Skeletal muscle tissue (tissue), 4 donors: ENCODE data around the gene EAF1. TPM values are rescaled to one million over a fixed set of nuclear protein-coding genes. Genes with fewer than 3 reads are reported as not detected.

ENCODE experiments used
- H3K27ac ChIP-seq: one replicate; pipeline ENCODE4 v1.7.0; 2013; ENCODE audit warnings: mild to moderate bottlenecking, low read depth, low read length, inconsistent platforms
- H3K27me3 ChIP-seq, 3 donors: one replicate each; pipeline ENCODE4 v1.7.0; 2013; ENCODE audit warnings: low read length in 3 of 3; ENCODE audit not compliant: control insufficient read depth in 3 of 3, insufficient read depth in 3 of 3
- H3K36me3 ChIP-seq, 3 donors: one replicate each; pipeline ENCODE4 v1.7.0; 2013; ENCODE audit warnings: low read length in 3 of 3; ENCODE audit not compliant: control insufficient read depth in 3 of 3, insufficient read depth in 3 of 3
- H3K4me1 ChIP-seq, 3 donors: one replicate each; pipeline ENCODE4 v1.7.0; 2013; ENCODE audit warnings: low read length in 3 of 3, mild to moderate bottlenecking in 3 of 3; ENCODE audit not compliant: control insufficient read depth in 3 of 3, insufficient read depth in 3 of 3
- H3K4me3 ChIP-seq, 3 donors: one replicate each; pipeline ENCODE4 v1.7.0; 2013; ENCODE audit warnings: low read length in 3 of 3
- H3K9ac ChIP-seq, 3 donors: one replicate each; pipeline ENCODE4 v1.7.0; 2013; ENCODE audit warnings: low read length in 3 of 3, mild to moderate bottlenecking in 3 of 3, moderate library complexity in 2 of 3, low read depth in 1 of 3
- H3K9me3 ChIP-seq, 3 donors: one replicate each; pipeline ENCODE4 v1.7.0; 2013; ENCODE audit warnings: low read length in 3 of 3; ENCODE audit not compliant: control insufficient read depth in 3 of 3
- total RNA-seq: library from RNA; depleted of rRNA; stranded (reverse); fragments of >200 nt; gene quantifications from one replicate; pipeline ENCODE4 v1.2.3, GENCODE V29; 2014
- donor health status: Osteomylitis.

EAF1 gene
- total RNA-seq, 1 donor from 2014 or later, result 7.3 TPM

DNA sequence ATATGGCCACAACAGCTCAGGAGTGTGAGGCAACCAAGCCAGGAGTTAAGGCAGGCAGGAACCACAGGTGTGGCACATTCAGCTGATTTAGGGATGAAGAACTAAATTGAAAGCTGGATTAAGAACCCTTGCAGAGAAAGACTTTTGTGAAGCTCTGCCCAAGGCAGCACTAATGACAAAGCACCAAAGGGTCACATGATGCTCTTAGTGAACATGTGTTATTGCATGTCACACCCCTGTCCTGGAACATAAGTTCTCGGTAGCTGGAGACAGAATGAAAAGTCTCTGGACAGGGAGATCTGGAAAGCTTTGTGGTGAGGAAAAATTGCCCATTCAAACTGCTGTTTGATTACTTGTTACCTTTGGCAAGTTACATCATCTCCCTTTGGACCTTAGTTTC is 3.2 kb downstream of the EAF1 start:
- Histone ChIP-seq H3K9ac (no peak overlapping the region), H3K36me3 (peaks cover 16 to 38% (median 34%) of the 10 kb centered on the region in 3 donors), H3K4me3 (no peak overlapping the region), H3K9me3 (no peaks in the 10 kb centered on the region), H3K27me3 (no peaks in the 10 kb centered on the region), H3K27ac (no peak overlapping the region), H3K4me1 (peaks cover 18 to 27% (median 24%) of the 10 kb centered on the region in 3 donors)

DNA sequence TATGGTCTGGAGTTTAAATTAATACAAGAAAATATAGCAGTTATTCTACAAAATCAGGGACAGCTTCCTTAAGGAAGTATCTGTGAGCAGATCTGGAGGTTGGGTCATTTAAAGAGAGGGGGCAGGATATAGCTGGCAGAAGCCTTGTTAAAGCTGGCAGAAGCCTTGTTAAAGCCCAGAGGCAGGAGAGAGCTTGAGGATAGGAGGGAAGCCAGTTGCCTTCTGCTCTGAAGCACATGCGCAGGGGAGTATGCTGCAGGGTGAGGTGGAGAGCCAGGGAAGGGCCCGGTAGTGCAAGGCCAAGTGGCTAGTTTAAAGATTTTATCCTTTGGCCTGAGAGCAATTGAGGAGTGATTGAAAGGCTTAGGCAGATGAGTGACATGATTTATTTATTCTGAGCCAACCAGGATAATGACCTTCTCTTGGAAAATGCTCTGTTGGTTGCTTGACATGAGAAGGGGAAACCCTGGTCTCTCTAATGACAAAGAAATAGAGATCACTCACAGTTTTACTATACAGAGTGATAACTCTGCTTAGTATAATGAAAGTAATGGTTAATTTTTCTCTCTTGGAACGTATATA is 3.9 kb downstream of the EAF1 start:
- peaks cover 17 to 44% (median 41%) of the 10 kb centered on the region in 3 donors for H3K36me3 ChIP-seq
- H3K27ac ChIP-seq, result no peak overlapping the region
- H3K4me3 ChIP-seq, result no peak overlapping the region
- H3K27me3 ChIP-seq, result no peaks in the 10 kb centered on the region
- peaks cover 16 to 20% (median 19%) of the 10 kb centered on the region in 3 donors for H3K4me1 ChIP-seq
- no peaks in the 10 kb centered on the region for H3K9me3 ChIP-seq
- H3K9ac ChIP-seq, result no peak overlapping the region

DNA sequence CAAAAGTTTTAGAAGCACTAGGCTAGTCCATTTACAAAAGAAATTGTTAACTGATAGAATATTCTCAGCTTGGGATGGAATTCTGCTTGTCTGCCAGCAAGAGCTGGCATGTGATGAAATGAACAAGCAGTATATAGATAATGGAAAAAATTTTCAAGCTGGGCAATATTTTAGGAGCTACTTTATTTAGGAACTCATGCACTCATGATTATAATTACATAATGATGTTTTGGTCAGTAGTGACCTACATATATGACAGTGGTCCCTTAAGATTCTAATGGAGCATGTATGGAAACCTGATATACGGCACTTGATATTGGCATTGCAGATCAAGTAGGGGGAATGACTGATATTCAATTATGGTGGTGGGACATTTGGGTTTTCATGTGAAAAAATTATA is 6.1 kb downstream of the EAF1 start:
- peaks cover 23 to 58% (median 55%) of the 10 kb centered on the region in 3 donors for H3K36me3 ChIP-seq
- H3K9me3 ChIP-seq, result no peaks in the 10 kb centered on the region
- H3K27ac ChIP-seq, result no peak overlapping the region
- no peak overlapping the region for H3K4me3 ChIP-seq
- peaks cover 4 to 7% (median 6%) of the 10 kb centered on the region in 3 donors for H3K4me1 ChIP-seq
- no peaks in the 10 kb centered on the region for H3K27me3 ChIP-seq
- no peak overlapping the region for H3K9ac ChIP-seq

DNA sequence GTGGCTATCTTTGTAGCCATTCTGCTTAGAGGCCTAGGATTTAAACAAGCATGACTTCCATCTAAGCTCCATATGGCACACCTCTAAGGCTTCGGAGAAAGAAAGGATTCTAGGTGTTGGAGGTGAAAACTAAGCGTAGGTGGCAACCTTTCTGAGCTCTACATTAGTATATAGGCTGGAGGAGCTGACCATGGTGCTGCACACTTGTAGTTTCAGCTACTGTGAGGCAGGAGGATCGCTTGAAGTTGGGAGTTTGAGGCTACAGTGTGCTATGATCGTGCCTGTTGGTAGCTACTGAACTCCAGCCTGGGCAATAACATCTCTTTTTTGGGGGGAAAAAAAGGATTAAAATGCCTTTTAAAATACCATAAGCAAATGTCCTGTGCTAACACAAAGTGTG is 7.4 kb downstream of the EAF1 start:
- no peak overlapping the region for H3K4me3 ChIP-seq
- H3K9ac ChIP-seq, result no peak overlapping the region
- no peak overlapping the region for H3K27ac ChIP-seq
- peaks cover 28 to 70% (median 67%) of the 10 kb centered on the region in 3 donors for H3K36me3 ChIP-seq
- no peaks in the 10 kb centered on the region for H3K9me3 ChIP-seq
- no peaks in the 10 kb centered on the region for H3K4me1 ChIP-seq
- no peaks in the 10 kb centered on the region for H3K27me3 ChIP-seq

DNA sequence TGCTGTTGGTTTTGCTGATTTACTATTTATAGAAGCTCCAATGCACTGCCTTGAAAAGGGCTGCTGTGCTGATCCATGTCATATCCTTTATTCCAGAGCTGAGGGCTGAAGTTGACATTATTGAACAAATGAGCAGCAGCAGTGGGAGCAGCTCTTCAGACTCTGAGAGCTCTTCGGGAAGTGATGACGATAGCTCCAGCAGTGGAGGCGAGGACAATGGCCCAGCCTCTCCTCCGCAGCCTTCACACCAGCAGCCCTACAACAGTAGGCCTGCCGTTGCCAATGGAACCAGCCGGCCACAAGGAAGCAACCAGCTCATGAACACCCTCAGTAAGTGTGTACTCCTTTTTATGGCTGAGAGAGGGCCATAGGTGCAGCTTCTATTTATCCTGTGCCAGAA is 8.8 kb downstream of the EAF1 start:
- H3K27me3 ChIP-seq, result no peaks in the 10 kb centered on the region
- H3K27ac ChIP-seq, result no peak overlapping the region
- H3K9ac ChIP-seq, result no peak overlapping the region
- peaks cover 0 to 3% (median 0%) of the 10 kb centered on the region in 3 donors for H3K4me1 ChIP-seq
- no peak overlapping the region for H3K4me3 ChIP-seq
- peaks cover 38 to 81% (median 78%) of the 10 kb centered on the region in 3 donors for H3K36me3 ChIP-seq
- no peaks in the 10 kb centered on the region for H3K9me3 ChIP-seq

DNA sequence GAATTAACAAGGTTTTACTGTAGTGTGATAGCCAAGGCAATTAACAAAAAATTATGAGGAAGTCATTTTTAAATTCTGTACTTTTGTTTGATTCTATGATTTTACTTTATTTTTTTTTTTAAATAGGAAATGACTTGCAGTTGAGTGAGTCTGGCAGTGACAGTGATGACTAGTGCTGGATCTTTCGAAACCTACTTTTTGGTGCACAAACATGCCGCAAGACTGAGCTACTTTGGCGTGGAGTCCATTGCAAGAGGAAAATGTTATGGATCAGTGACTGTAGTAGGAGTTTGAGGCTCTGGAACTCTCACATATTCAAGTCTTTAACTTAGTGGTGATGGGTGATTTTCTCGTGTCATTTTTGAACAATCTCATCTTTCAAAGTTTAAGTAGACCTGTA is 11.6 kb downstream of the EAF1 start:
- Histone ChIP-seq H3K4me3 (no peak overlapping the region), H3K36me3 (peaks cover 39 to 81% (median 67%) of the 10 kb centered on the region in 3 donors), H3K9ac (no peak overlapping the region), H3K9me3 (no peaks in the 10 kb centered on the region), H3K27me3 (no peaks in the 10 kb centered on the region), H3K4me1 (peaks cover 0 to 3% (median 0%) of the 10 kb centered on the region in 3 donors), H3K27ac (no peak overlapping the region)

DNA sequence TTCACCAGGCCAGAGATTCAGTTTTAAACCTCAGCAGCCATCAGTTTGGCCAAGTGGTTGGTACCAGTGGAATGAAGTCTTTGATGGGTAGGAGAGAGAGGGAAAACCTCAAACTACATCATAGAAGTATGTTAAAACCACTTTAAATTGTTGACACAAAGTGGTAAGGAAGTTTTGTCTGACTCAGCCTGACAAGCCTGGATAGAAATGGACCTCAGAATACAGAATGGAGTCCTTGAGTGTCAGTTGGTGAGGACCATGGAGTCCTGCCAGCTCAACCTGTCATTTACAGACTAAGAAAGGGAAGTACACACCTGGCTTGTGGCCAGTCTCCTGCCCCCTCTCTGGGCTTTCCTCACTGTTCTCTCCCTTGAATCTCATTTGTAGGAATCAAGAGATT is 12.1 kb downstream of the EAF1 start:
- Histone ChIP-seq H3K4me3 (no peak overlapping the region), H3K9ac (no peak overlapping the region), H3K9me3 (no peaks in the 10 kb centered on the region), H3K27ac (no peak overlapping the region), H3K36me3 (peaks cover 36 to 79% (median 63%) of the 10 kb centered on the region in 3 donors), H3K4me1 (peaks cover 0 to 3% (median 0%) of the 10 kb centered on the region in 3 donors), H3K27me3 (no peaks in the 10 kb centered on the region)

DNA sequence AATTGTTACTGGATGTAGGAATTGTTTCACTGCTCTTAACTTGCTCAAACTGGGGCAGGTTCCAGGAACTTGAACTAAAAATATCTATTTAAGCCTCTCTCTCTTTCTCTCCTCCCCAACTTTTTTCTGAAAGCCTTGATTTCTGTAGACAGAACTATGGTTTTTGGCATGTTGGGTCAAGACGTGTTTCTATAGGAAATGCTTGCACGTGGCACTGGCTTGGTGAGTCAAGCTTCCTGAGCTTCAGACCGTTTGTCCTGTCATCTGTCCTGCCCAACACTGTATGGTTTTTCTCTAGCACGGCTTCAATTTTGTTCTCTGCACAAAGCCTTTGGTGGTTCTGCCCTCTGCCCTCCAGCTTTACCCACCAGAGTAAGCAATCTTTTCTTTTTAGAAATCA is 13.5 kb downstream of the EAF1 start:
- Histone ChIP-seq H3K27me3 (no peaks in the 10 kb centered on the region), H3K9me3 (no peaks in the 10 kb centered on the region), H3K9ac (peak overlapping the region in 1 of 3 donors; percentile 34), H3K27ac (no peak overlapping the region), H3K4me1 (peaks cover 0 to 3% (median 0%) of the 10 kb centered on the region in 3 donors), H3K4me3 (no peak overlapping the region), H3K36me3 (peaks cover 30 to 71% (median 50%) of the 10 kb centered on the region in 3 donors)

DNA sequence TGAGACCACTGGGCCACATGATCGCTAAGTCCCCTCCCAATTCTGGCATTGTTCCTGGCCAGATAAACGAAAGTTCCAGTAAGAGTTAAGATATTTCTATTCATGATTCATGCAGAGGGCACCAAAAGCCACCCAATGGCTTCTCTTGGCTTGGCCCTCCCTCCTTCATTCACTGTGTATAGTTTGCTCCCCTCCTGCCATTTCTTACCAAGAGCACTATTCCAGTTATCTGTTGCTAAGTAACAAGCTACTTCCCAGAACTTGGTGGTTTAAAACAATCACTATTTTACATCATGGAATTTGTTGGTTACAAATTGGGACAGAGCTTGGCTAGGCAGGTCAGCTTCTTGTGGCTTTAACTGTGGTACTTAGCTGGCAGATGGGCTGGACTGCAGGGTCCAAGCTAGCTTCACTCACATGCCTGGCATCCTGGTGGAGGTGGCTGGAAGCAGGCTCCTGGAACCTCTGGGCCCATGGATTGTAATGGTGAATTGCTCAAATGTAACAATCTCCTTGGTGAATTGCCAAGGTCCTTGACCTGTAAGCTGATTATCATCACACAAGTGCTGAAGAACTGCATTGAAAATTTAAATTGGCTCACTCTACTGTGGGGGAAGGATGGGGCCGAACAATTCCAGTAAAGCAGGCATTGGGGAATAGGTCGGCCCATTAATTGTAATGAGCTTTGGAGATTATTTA is 16.6 kb downstream of the EAF1 start:
- Histone ChIP-seq H3K27ac (peak overlapping the region; percentile 42), H3K4me1 (peaks cover 0 to 3% (median 0%) of the 10 kb centered on the region in 3 donors), H3K9ac (no peak overlapping the region), H3K4me3 (no peak overlapping the region), H3K9me3 (no peaks in the 10 kb centered on the region), H3K27me3 (no peaks in the 10 kb centered on the region), H3K36me3 (peaks cover 22 to 51% (median 30%) of the 10 kb centered on the region in 3 donors)

DNA sequence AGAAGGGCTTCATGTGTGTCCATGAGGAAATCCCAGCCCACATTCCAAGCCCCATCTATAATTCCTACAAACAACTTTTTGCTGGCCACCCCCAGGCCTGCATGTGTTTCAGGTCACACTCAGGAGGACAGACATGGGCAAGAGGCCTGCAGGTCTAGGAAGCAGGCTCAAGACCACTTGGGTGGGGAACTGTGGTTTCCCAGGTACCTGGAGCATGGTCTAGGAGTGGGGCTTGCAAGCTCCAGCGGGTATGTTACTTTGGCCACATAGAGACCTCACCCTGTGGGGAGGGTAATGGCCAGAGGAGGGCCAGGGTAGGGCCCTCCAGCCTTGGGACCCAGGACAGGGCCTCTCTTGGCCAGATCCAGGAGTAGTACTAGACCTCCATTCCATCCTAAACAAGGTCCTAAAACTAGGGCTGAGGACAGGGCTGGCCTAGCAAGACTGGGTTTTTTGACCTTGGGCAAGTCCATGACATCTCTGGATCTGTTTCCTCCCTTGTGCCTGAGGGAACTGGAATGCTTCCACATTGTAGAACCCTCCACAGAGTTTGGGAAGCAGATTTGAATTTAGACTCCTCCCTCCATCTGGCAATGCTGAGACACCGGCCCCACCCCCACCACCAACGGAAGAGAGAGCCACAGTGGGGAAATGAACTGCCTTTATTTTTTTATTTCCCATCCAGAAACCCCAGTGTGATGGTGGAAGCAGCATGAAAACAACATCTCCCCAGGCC is 22.3 kb downstream of the EAF1 start:
- no peak overlapping the region for H3K27ac ChIP-seq
- H3K4me3 ChIP-seq, result no peak overlapping the region
- no peaks in the 10 kb centered on the region for H3K27me3 ChIP-seq
- no peak overlapping the region for H3K9ac ChIP-seq
- H3K9me3 ChIP-seq, result no peaks in the 10 kb centered on the region
- H3K4me1 ChIP-seq, result peaks cover 0 to 7% (median 0%) of the 10 kb centered on the region in 3 donors
- peaks cover 14 to 36% (median 30%) of the 10 kb centered on the region in 3 donors for H3K36me3 ChIP-seq
